Hippocampal formation (tissue), 2 donors: Measurements from ENCODE around the gene TPO.
"Not testable (repeated sequence)": the region's sequence is repeated elsewhere in the genome, so short reads cannot be mapped to it uniquely, and the experiment has no call there.

Experiments used
- DNase-seq, 2 donors: peaks; one replicate each; lab custom pipeline; 2025; lab: John Stamatoyannopoulos, UW

Gene TPO

GRCh38 chr2:1483551-1483950 lies 70.3 kb downstream of the TPO start:
- DNase-seq, result no peak

DNA sequence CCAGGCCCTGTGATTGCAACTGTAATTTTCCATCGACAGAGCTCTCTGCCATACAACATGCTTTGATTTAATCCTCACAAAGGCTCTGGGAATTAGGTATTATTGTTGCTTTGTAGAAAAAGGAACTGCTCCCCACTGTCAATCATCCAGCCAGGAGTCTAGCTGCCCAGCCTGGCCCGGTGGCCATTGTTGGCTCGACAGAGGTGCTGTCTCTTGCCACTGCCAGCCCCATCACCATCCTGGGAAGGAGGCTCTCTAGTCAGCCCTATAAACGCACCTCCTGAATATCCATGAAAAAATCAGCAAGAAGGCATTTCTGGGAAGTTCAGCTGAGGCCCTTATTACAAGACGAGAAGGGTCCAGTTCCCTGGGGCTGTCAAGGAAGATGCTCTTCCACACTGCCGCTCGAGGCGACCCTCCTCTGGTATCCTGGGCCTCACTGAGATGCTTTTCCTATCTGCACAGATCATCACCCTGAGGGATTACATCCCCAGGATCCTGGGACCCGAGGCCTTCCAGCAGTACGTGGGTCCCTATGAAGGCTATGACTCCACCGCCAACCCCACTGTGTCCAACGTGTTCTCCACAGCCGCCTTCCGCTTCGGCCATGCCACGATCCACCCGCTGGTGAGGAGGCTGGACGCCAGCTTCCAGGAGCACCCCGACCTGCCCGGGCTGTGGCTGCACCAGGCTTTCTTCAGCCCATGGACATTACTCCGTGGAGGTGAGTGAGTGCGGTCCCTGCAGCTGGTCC lies 71.0 kb downstream of the TPO start:
- DNase-seq, result no peak

GRCh38 chr2:1486670-1487069 lies 73.4 kb downstream of the TPO start:
- DNase-seq, result no peak

DNA sequence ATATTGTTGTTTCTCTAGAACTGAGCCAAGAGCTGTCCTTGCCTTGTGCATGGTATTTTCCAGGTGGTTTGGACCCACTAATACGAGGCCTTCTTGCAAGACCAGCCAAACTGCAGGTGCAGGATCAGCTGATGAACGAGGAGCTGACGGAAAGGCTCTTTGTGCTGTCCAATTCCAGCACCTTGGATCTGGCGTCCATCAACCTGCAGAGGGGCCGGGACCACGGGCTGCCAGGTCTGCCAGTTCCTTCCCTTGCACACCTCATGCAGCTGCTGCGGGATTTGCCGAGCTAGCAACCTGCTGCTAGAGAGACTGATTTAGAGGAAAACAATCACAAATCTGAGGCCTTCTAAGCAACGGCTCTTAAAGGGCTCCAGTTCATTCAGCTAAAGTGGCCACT lies 74.5 kb downstream of the TPO start:
- no peak for DNase-seq

DNA sequence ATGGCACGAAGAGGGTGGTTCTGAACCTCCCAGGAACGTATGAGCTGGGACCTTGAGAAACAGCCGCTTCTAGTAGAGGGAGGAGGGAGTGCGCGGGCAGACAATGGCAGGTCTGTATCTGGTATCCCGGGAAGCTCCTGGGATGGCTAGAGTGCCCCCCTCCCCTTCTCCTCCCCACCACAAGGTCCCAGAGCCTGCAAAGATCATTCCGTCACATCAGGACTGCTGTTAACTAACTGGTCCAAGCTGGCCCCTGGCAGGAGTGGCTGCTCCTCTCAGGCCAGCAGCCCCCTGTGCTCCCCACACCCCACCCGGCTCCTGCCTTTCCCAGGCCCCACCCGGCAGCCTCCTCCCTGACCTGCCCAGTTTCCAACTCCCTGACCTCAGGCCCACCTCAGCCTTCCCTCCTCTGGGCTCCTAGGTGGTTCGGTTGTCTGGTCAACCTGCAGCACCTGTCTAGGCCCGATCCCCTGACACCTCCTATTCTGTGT lies 75.0 kb downstream of the TPO start:
- DNase-seq, result no peak

DNA sequence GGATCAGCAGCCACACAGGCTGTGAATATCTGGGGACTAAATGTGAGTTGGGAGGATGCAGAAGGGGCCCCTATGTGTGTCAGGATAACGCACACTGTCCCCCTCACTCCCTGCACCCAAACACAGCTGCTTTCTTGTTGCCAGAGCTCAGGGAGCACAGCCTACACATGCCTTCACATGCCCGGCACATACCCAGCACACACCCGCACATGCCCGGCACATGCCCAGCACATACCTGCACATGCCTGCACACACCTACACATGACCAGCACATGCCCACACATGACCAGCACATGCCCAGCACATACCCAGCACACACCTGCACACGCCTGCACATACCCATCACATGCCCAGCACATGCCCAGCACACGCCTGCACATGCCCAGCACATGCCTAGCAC lies 75.6 kb downstream of the TPO start:
- DNase-seq, result no peak

- no peak for DNase-seq
Measured at GRCh38 chr2:1489486-1489885, 76.2 kb downstream of the TPO start.

DNA sequence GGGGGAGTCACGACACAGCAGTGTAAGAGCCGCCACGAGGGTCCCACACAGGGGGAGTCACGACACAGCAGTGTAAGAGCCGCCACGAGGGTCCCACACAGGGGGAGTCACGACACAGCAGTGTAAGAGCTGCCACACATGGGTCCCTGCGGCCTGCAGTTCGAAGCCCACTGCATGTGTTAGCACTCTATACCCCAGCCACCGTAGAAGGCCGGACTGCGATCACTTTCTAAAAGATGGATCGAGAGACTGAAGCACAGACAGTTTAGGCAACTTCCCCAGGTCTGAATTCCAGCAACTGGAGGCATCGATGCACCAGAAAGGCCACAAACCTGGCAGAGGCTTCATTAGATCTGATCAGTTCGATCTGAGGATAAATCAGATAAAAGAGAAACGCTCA lies 77.1 kb downstream of the TPO start:
- not testable (repeated sequence) for DNase-seq

DNA sequence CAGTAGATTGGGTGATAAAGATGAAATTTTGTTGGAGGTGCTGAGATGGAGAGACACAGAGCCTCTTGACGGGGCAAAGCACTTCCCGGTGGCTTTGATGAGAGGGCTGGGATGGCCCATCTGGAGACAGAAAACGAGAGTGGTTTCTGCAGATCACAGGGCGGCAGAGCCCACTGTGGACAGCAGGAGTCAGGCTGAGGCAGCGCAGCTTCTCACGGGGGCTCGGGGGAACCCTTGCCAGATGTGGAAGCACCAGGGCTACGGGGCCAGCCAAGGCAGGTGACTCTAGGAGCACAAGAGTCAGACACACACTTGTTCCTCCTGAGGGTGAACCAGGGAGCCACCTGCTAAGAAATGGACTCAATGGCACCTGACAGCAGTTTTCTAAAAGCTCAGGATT lies 78.5 kb downstream of the TPO start:
- no peak for DNase-seq

- DNase-seq, result not testable (repeated sequence)
Measured at GRCh38 chr2:1492231-1492630, 79.0 kb downstream of the TPO start.

DNA sequence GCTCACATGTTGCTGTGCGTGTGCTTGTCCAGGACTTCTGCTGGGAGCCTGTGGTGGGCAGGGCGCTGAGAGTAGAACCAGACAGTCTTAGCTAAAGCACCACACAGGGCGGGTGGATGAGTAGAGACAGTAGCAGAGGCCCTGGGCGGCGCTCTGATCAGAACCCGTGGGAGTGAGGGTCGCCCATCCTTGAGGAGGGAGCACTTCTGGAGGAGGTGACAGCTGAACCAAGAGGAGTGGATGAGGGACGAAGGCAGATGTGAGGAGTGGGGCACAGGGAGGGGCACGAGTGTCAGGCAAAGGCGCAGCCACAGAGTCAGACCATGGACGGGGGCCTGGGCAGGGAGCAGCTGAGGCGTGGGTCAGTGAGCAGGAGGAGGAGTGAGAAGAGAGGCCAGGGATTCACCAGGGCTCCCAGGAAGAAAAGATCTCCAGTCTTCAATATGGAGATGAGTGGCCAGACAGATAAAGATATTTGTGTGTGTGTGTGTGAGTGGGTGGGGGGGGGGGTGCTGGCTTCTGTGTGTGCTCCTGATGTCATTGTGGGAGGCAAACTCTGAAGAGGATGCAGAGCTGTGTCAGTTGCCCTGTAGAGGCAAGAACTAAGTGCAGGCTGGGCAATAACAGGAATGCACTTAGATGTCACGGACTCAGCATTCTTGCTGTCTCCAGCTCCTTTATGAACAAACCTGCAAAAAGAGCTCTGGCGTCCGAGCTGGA lies 79.6 kb downstream of the TPO start:
- DNase-seq, result no peak

- no peak for DNase-seq
Measured at GRCh38 chr2:1493431-1494126, 80.3 kb downstream of the TPO start.

DNA sequence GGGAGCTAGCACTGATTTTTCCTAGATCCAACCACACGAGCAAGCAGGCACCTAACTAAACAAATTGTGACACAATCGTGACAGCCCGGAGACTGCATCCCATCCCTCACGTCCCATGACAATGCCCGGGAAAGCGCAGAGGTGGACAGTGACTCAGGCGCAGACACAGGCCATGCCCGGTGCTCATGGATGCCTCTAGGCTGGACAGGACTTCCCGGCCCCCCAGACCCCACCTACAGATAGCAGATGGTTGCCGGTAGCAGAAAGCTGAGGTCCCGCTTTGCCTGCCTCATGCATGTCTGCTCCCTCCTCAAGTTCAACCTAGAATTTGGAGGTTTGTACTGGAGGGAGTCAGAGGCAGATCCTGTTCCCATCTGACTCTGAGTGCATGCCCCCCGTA lies 81.0 kb downstream of the TPO start:
- DNase-seq, result no peak

- no peak for DNase-seq
Measured at GRCh38 chr2:1494906-1495305, 81.6 kb downstream of the TPO start.

DNA sequence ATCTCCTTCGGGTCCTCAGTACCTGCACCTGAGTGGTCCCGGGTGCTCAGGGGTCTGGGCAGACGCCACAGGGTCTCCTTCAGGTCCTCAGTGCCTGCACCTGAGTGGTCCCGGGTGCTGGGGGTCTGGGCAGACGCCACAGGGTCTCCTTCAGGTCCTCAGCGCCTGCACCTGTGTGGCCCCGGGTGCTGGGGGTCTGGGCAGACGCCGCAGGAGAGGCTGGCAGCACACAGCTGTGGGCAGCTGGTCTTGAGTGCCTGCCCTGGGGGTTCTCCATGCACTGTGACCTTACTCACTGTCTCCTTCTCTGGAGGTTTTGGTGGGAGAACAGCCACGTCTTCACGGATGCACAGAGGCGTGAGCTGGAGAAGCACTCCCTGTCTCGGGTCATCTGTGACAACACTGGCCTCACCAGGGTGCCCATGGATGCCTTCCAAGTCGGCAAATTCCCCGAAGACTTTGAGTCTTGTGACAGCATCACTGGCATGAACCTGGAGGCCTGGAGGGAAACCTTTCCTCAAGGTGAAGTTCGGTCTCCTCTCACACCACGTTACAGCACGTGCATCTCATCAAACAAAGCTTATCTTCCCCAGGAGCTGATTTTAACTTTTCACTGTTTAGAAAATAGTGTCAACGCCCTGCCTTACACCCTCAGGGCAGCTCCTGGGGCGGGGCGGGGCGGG lies 82.6 kb downstream of the TPO start:
- DNase-seq, result no peak

- no peak for DNase-seq
Measured at GRCh38 chr2:1496359-1496821, 83.1 kb downstream of the TPO start.

GRCh38 chr2:1497122-1497611 lies 83.9 kb downstream of the TPO start:
- no peak for DNase-seq

DNA sequence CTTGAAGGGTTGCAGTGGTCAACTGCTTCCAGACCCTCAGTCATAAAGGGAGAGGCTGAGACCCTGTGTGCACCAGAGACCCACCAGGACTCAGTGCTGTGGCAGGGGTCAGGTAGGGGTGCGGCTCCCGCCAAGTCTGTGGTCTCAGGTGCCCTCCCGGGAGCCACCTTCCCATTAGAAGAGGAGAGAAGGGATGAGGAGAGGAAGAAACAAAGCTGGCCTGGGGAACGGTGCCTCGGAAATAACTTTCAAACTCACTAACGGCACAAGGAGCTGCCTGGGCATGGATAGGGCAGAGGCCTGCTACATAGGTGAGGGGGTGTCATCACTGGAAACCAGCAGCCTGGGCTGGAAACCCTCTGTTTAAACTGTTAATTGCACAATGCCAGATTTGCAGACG lies 84.9 kb downstream of the TPO start:
- no peak for DNase-seq

DNA sequence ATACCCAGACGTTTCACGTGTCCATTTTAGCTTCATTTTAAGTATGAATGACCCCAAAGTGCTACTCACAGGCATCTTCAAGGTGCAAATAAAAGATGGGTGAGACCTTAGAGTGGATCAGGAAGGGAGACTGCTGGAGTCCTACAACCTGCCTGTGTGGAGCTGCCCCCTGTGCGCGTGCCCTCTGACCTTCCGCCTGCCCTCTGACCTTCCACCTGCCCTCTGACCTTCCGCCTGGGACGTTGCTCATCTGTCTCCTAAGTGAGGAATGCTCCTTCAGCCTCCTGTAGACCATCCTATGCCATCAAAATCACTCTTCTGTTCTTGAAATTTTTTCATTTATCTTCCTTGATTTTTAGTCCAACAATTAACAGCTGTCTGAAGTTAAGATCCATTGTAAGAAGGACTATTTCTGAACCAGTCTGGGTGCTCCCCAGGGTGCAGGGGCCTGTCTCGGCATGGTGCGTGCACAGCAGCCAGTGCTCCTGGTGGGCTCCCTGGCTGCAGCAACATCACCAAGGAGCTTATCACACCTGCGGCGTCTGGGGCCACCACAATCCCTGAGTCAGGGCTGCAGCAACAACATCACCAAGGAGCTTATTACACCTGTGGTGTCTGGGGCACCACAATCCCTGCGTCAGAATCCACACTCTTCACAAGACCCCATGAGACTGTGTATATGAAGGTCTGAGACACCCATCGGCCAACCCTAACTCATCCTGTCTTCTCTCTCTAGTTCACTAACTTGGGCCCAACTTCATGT lies 86.0 kb downstream of the TPO start:
- DNase-seq, result no peak

DNA sequence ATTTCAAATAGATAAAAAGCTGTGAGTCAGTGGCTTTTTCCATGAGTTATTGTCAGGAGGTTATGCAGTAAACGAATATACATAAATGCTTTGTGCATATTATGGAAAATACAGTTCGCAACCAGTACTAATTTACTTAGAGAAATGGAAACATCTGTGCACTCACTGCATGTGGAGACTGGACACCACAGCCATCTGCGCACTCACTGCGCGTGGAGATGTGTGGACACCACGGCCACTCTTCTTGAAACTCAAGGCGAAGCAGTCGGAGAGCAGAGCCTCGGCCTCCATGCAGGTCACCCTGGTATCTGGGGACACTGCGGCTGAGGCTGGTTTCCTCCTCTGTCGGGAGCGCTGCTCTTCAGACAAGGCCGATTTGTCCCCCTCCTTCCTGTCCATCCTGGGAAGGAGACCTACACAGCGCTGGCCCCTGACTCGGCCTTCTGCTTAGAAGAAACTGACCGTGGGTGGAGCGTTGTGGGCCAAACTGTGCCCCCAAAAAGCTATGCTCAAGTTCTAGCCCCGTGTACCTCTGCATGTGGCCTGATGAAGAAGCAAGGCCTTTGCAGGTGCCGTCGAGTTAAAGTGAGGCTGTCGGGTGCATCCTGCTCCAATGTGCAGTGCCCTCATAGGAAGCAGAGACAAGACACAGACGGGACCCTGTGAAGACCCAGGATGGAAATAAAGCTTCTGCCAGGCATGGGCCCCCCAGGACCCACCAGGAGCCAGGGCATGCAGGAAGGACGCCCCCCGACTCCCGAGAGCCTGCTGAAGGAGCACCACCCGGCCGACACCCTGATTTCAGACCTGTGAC lies 88.0 kb downstream of the TPO start:
- no peak for DNase-seq
